ENCODE results near the gene DNAJB6. TPM values are rescaled to one million over a fixed set of nuclear protein-coding genes. Genes with fewer than 3 reads are reported as not detected.

The DNAJB6 gene
- total RNA-seq, 2 donors from 2014 or later, result 126 to 174 TPM

- H3K4me1 ChIP-seq (ENCODE audit: control insufficient read depth, insufficient read depth, low read length), result no peaks in the 10 kb centered on the region
- DNase-seq, result peak; percentile 76
- no peaks in the 10 kb centered on the region for H3K9me3 ChIP-seq (ENCODE audit: control insufficient read depth, low read length)
- peak overlapping the region; percentile 78 for H3K4me3 ChIP-seq (ENCODE audit: low read length)
- peaks cover 8% of the 10 kb centered on the region for H3K36me3 ChIP-seq (ENCODE audit: control insufficient read depth, insufficient read depth, low read length)
- Mint-ChIP-seq H3K9me3 (no peaks in the 10 kb centered on the region), H3K4me3 (peak overlapping the region; percentile 85), H3K27me3 (ENCODE audit: insufficient read depth) (peaks cover 4% of the 10 kb centered on the region), H3K4me1 (peaks cover 16% of the 10 kb centered on the region), H3K27ac (peak overlapping the region; percentile 98), H3K36me3 (ENCODE audit: low read depth) (peaks cover 11% of the 10 kb centered on the region)
- H3K27me3 ChIP-seq (ENCODE audit: control insufficient read depth, insufficient read depth, low read length, poor library complexity, severe bottlenecking), result no peaks in the 10 kb centered on the region
- peak overlapping the region; percentile 97 for H3K27ac ChIP-seq (ENCODE audit: low read depth, low read length)
- 53 to 61% methylated on average over 10 to 11 of the region's 11 CpGs for WGBS, 2 experiments (ENCODE audit: insufficient coverage in 1 of 2, insufficient read length in 1 of 2)
- peak overlapping the region; percentile 92 for H3K9ac ChIP-seq (ENCODE audit: extremely low read depth, low read length, poor library complexity, severe bottlenecking)
- TF ChIP-seq, protein P1, sequence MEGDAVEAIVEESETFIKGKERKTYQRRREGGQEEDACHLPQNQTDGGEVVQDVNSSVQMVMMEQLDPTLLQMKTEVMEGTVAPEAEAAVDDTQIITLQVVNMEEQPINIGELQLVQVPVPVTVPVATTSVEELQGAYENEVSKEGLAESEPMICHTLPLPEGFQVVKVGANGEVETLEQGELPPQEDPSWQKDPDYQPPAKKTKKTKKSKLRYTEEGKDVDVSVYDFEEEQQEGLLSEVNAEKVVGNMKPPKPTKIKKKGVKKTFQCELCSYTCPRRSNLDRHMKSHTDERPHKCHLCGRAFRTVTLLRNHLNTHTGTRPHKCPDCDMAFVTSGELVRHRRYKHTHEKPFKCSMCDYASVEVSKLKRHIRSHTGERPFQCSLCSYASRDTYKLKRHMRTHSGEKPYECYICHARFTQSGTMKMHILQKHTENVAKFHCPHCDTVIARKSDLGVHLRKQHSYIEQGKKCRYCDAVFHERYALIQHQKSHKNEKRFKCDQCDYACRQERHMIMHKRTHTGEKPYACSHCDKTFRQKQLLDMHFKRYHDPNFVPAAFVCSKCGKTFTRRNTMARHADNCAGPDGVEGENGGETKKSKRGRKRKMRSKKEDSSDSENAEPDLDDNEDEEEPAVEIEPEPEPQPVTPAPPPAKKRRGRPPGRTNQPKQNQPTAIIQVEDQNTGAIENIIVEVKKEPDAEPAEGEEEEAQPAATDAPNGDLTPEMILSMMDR (conservative IDR thresholded peaks at IDR 0.05), result no peak
Observed at GRCh38 chr7:157335991-157336382, 817 bp upstream of the DNAJB6 start.

GRCh38 chr7:157337316-157338149, 729 bp downstream of the DNAJB6 start:
- Mint-ChIP-seq H3K27ac (peak overlapping the region; percentile 93), H3K4me3 (peak overlapping the region; percentile 85), H3K4me1 (peaks cover 16% of the 10 kb centered on the region), H3K9me3 (no peaks in the 10 kb centered on the region), H3K27me3 (ENCODE audit: insufficient read depth) (peaks cover 4% of the 10 kb centered on the region), H3K36me3 (ENCODE audit: low read depth) (peaks cover 13% of the 10 kb centered on the region)
- TF ChIP-seq, protein P1 (conservative IDR thresholded peaks at IDR 0.05), result no peak
- peak; percentile 74 for DNase-seq
- Histone ChIP-seq H3K4me3 (ENCODE audit: low read length) (peak overlapping the region; percentile 94), H3K27me3 (ENCODE audit: control insufficient read depth, insufficient read depth, low read length, poor library complexity, severe bottlenecking) (no peaks in the 10 kb centered on the region), H3K4me1 (ENCODE audit: control insufficient read depth, insufficient read depth, low read length) (no peaks in the 10 kb centered on the region), H3K9ac (ENCODE audit: extremely low read depth, low read length, poor library complexity, severe bottlenecking) (peak overlapping the region; percentile 92), H3K9me3 (ENCODE audit: control insufficient read depth, low read length) (no peaks in the 10 kb centered on the region), H3K27ac (ENCODE audit: low read depth, low read length) (peak overlapping the region; percentile 97), H3K36me3 (ENCODE audit: control insufficient read depth, insufficient read depth, low read length) (peaks cover 13% of the 10 kb centered on the region)
- 0 to 1% methylated on average over 37 to 59 of the region's 59 CpGs for WGBS, 2 experiments (ENCODE audit: insufficient coverage in 1 of 2, insufficient read length in 1 of 2)

DNA sequence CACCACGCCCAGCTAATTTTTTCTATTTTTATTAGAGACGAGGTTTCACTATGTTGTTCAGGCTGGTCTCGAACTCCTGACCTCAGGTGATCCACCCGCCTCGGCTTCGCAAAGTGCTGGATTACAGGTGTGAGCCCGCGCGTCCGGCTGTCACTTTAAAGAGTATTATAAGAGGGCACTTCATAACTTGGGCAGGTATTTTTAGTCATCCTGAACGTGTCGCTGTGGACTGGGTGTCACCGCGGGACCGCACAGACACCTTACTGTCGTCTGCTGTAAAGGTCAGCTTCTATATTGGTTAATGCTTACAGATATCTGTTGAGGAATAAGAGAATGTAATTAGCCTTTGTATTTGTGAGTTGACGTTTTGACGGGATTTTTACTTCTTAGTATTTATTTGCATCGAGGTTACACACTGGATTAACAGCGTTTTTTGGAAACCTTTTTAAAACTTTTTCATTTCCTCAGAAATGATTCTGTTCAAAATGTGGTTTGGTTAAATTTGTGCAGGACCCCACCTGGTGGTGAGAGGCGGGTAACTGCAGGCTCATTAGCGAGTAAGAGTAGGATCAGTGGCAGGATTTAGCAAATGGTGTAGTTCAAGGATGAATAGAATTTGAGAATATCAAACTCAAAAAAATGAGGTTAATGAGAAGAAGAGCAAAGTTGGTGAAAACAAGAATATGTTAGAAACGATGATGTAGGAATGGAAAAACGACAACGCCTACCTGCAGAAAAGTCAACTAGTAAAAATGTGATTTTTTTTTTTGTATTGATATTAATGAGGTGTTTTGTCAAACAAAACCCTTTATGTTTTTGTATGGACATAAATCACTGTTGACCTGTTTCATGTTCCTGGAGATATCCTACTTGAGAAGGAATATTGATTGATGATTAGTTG, 3.2 kb downstream of the DNAJB6 start:
- Histone ChIP-seq H3K27ac (ENCODE audit: low read depth, low read length) (no peak overlapping the region), H3K9me3 (ENCODE audit: control insufficient read depth, low read length) (no peaks in the 10 kb centered on the region), H3K9ac (ENCODE audit: extremely low read depth, low read length, poor library complexity, severe bottlenecking) (no peak overlapping the region), H3K4me1 (ENCODE audit: control insufficient read depth, insufficient read depth, low read length) (no peaks in the 10 kb centered on the region), H3K4me3 (ENCODE audit: low read length) (peak overlapping the region; percentile 32), H3K27me3 (ENCODE audit: control insufficient read depth, insufficient read depth, low read length, poor library complexity, severe bottlenecking) (no peaks in the 10 kb centered on the region), H3K36me3 (ENCODE audit: control insufficient read depth, insufficient read depth, low read length) (peaks cover 18% of the 10 kb centered on the region)
- no peaks in the 10 kb centered on the region for H3K9me3 Mint-ChIP-seq
- peaks cover 22% of the 10 kb centered on the region for H3K36me3 Mint-ChIP-seq (ENCODE audit: low read depth)
- DNase-seq, result peak; percentile 88
- TF ChIP-seq, protein P1 (conservative IDR thresholded peaks at IDR 0.05), result peak; percentile 92
- 58 to 63% methylated on average over 25 of the region's 25 CpGs for WGBS, 2 experiments (ENCODE audit: insufficient coverage in 1 of 2, insufficient read length in 1 of 2)
- H3K27me3 Mint-ChIP-seq (ENCODE audit: insufficient read depth), result peaks cover 3% of the 10 kb centered on the region
- peaks cover 20% of the 10 kb centered on the region for H3K4me1 Mint-ChIP-seq
- H3K4me3 Mint-ChIP-seq, result peak overlapping the region; percentile 85
- H3K27ac Mint-ChIP-seq, result peak overlapping the region; percentile 69
